GM23338 (cell line): ENCODE data around the gene JAGN1. TPM values are rescaled to one million over a fixed set of nuclear protein-coding genes. Genes with fewer than 3 reads are reported as not detected.
"Not testable (repeated sequence)": the region's sequence is repeated elsewhere in the genome, so short reads cannot be mapped to it uniquely, and the experiment has no call there.

Experiments used
- ATAC-seq: fragments of 200-7000 bp; cut with Tn5 transposase; 3 replicates; pipeline ENCODE4 v1.9.1; 2020
- DNase-seq: peaks from one replicate; pipeline ENCODE4 v3.0.0-alpha.2; 2015; ENCODE audit warnings: low spot score
- H2AFZ ChIP-seq: fragments of 200-600 bp; sonication (generic); 2 replicates; pipeline ENCODE4 v1.8.0; 2016; ENCODE audit warnings: antibody characterized with exemption, mild to moderate bottlenecking, moderate library complexity
- H3F3A ChIP-seq: fragments of 200-600 bp; sonication (generic); replicated peaks from 2 replicates; pipeline ENCODE4 v1.8.0; 2017; ENCODE audit warnings: antibody characterized with exemption, mixed run types, low read depth
- H3K27ac ChIP-seq: fragments of 200-600 bp; sonication (generic); 2 replicates; pipeline ENCODE4 v1.6.1; 2016; ENCODE audit warnings: low read depth
- H3K27me3 ChIP-seq: fragments of 200-600 bp; sonication (generic); 2 replicates; pipeline ENCODE4 v1.8.0; 2016; ENCODE audit warnings: mild to moderate bottlenecking, mixed run types, moderate library complexity; ENCODE audit not compliant: insufficient read depth
- H3K36me3 ChIP-seq: fragments of 200-600 bp; sonication (generic); 2 replicates; pipeline ENCODE4 v1.8.0; 2016; ENCODE audit warnings: mild to moderate bottlenecking; ENCODE audit not compliant: insufficient read depth
- H3K4me1 ChIP-seq: fragments of 200-600 bp; sonication (generic); 2 replicates; pipeline ENCODE4 v1.8.0; 2016; ENCODE audit warnings: mild to moderate bottlenecking, moderate library complexity; ENCODE audit not compliant: insufficient read depth
- H3K4me2 ChIP-seq: fragments of 200-600 bp; sonication (generic); 2 replicates; pipeline ENCODE4 v1.7.1; 2017; ENCODE audit warnings: mixed run types
- H3K4me3 ChIP-seq: fragments of 200-600 bp; sonication (generic); 2 replicates; pipeline ENCODE4 v1.6.1; 2016; ENCODE audit warnings: mixed run types
- H3K79me2 ChIP-seq: fragments of 200-600 bp; sonication (generic); replicated peaks from 2 replicates; pipeline ENCODE4 v1.8.0; 2017; ENCODE audit warnings: mild to moderate bottlenecking; ENCODE audit not compliant: insufficient read depth
- H3K9me2 ChIP-seq: fragments of 200-600 bp; sonication (generic); 2 replicates; pipeline ENCODE4 v1.8.0; 2017; ENCODE audit not compliant: insufficient read depth
- H4K20me1 ChIP-seq: fragments of 200-600 bp; sonication (generic); replicated peaks from 2 replicates; pipeline ENCODE4 v1.8.0; 2017; ENCODE audit warnings: mild to moderate bottlenecking; ENCODE audit not compliant: insufficient read depth
- H3K27ac Mint-ChIP-seq: 2 replicates; pipeline ENCODE4 v1.8.0; 2020; ENCODE audit warnings: inconsistent platforms, mild to moderate bottlenecking, moderate library complexity, mixed read lengths
- H3K27me3 Mint-ChIP-seq: 3 replicates; pipeline ENCODE4 v1.8.0; 2022; ENCODE audit warnings: low read depth, mild to moderate bottlenecking, moderate library complexity, mixed read lengths, inconsistent platforms; ENCODE audit not compliant: insufficient read depth, poor library complexity
- H3K36me3 Mint-ChIP-seq: 3 replicates; pipeline ENCODE4 v1.8.0; 2021; ENCODE audit warnings: low read depth, mild to moderate bottlenecking, inconsistent platforms, moderate library complexity, mixed read lengths
- H3K4me1 Mint-ChIP-seq: 3 replicates; pipeline ENCODE4 v1.8.0; 2020; ENCODE audit warnings: mild to moderate bottlenecking, inconsistent platforms, mixed read lengths
- H3K4me3 Mint-ChIP-seq: 3 replicates; pipeline ENCODE4 v1.8.0; 2021; ENCODE audit warnings: moderate library complexity, mild to moderate bottlenecking, inconsistent platforms, mixed read lengths
- H3K9me3 Mint-ChIP-seq: 3 replicates; pipeline ENCODE4 v1.8.0; 2020; ENCODE audit warnings: moderate library complexity, mild to moderate bottlenecking, inconsistent platforms, mixed read lengths
- CREB1 ChIP-seq: fragments of 250-450 bp; sonication (Bioruptor Pico); IDR thresholded peaks from 2 replicates; pipeline ENCODE4 v1.5.0; 2020; ENCODE audit warnings: low read depth, mild to moderate bottlenecking, moderate library complexity
- CTCF ChIP-seq, 2 experiments: fragments of 200-600 bp in 1 of 2; sonication (generic) in 1 of 2; conservative IDR thresholded peaks; 2 replicates each; pipeline versions ENCODE4 v1.5.1 to v1.6.1; 2016 to 2017; ENCODE audit warnings: antibody characterized with exemption in 2 of 2, low read depth in 2 of 2, mild to moderate bottlenecking in 2 of 2, moderate library complexity in 1 of 2
- ETS1 ChIP-seq: IDR thresholded peaks from 2 replicates; pipeline ENCODE4 v1.6.1; 2016; ENCODE audit warnings: antibody characterized with exemption
- EZH2 ChIP-seq: fragments of 200-600 bp; sonication (generic); IDR thresholded peaks from one replicate; pipeline ENCODE4 v1.8.0; 2017; ENCODE audit warnings: antibody characterized with exemption, mild to moderate bottlenecking, low read depth; ENCODE audit not compliant: unreplicated experiment
- EZH2phosphoT487 ChIP-seq: fragments of 200-600 bp; sonication (generic); IDR thresholded peaks from one replicate; pipeline ENCODE4 v1.8.1; 2018; ENCODE audit warnings: antibody characterized with exemption; ENCODE audit not compliant: unreplicated experiment
- JUNB ChIP-seq: IDR thresholded peaks from one replicate; pipeline ENCODE4 v1.6.1; 2016; ENCODE audit warnings: antibody characterized with exemption; ENCODE audit not compliant: unreplicated experiment
- NANOG ChIP-seq: IDR thresholded peaks from 2 replicates; pipeline ENCODE4 v1.6.1; 2016; ENCODE audit warnings: antibody characterized with exemption, borderline replicate concordance
- POLR2AphosphoS5 ChIP-seq: IDR thresholded peaks from 2 replicates; pipeline ENCODE4 v1.6.1; 2016; ENCODE audit warnings: antibody characterized with exemption, low read depth
- STAT1 ChIP-seq: IDR thresholded peaks from one replicate; pipeline ENCODE4 v1.6.1; 2016; ENCODE audit warnings: antibody characterized with exemption; ENCODE audit not compliant: unreplicated experiment
- ZNF114 ChIP-seq: fragments of 250-450 bp; sonication (Bioruptor Pico); IDR thresholded peaks from 2 replicates; pipeline ENCODE4 v1.5.0; 2020; ENCODE audit warnings: mild to moderate bottlenecking, moderate library complexity
- ZNF331 ChIP-seq: fragments of 250-450 bp; sonication (Bioruptor Pico); IDR thresholded peaks from 2 replicates; pipeline ENCODE4 v1.5.0; 2020; ENCODE audit warnings: low read depth, mild to moderate bottlenecking, moderate library complexity
- polyA plus RNA-seq: library from polyadenylated mRNA; unstranded; fragments of >200 nt; fragmentation: Nextera tagmentation; extraction: Ambion mirVana; gene quantifications from 2 replicates; pipeline ENCODE4 v1.2.1, GENCODE V29; 2016
- total RNA-seq: library from RNA; depleted of rRNA; stranded (reverse); fragments of >200 nt; shearing (Covaris generic); gene quantifications from 2 replicates; pipeline ENCODE4 v1.2.3, GENCODE V29; 2014
- TF ChIP-seq, protein P1 (sequence below): IDR thresholded peaks from one replicate; pipeline ENCODE4 v1.6.1; 2018; ENCODE audit warnings: antibody characterized with exemption; ENCODE audit not compliant: unreplicated experiment

JAGN1 gene
- total and polyA plus RNA-seq, 2 experiments from 2014 or later = 22.5 to 32.0 TPM

DNA sequence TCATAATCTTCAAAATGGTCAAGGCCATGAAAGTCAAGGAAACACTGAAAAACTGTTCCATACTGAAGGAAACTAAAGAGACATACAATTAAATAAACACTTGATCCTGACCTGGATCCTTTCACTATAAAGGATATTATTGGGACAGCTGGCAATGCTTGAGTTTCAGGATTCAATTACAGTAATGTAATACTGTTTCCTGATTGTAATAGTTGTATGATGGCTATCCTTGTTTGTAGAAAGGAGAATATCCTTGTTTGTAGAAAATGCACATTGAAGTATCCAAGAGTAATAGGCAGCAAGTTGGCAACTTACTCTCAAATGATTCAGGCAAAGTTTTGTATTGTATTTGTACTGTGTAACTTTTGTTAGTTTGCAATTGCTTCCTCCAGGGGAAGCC is 15.0 kb upstream of the JAGN1 start:
- H3K79me2 ChIP-seq = no peaks in the 10 kb centered on the region
- H4K20me1 ChIP-seq = no peaks in the 10 kb centered on the region
- no peak overlapping the region for H3K4me3 ChIP-seq
- H3F3A ChIP-seq = no peaks in the 10 kb centered on the region
- Mint-ChIP-seq H3K9me3 (no peaks in the 10 kb centered on the region; the same call in 2 of the 3 replicates), H3K4me1 (0 out of 3 replicates have a peak, but pooled peaks cover 3% of the 10 kb centered on the region), H3K36me3 (no peaks in the 10 kb centered on the region), H3K4me3 (no peak overlapping the region), H3K27me3 (peaks cover 2% of the 10 kb centered on the region), H3K27ac (no peak overlapping the region)
- no peaks in the 10 kb centered on the region for H3K9me2 ChIP-seq
- no peaks in the 10 kb centered on the region for H3K4me1 ChIP-seq
- H3K27ac ChIP-seq = no peak overlapping the region
- TF ChIP-seq, protein P1, sequence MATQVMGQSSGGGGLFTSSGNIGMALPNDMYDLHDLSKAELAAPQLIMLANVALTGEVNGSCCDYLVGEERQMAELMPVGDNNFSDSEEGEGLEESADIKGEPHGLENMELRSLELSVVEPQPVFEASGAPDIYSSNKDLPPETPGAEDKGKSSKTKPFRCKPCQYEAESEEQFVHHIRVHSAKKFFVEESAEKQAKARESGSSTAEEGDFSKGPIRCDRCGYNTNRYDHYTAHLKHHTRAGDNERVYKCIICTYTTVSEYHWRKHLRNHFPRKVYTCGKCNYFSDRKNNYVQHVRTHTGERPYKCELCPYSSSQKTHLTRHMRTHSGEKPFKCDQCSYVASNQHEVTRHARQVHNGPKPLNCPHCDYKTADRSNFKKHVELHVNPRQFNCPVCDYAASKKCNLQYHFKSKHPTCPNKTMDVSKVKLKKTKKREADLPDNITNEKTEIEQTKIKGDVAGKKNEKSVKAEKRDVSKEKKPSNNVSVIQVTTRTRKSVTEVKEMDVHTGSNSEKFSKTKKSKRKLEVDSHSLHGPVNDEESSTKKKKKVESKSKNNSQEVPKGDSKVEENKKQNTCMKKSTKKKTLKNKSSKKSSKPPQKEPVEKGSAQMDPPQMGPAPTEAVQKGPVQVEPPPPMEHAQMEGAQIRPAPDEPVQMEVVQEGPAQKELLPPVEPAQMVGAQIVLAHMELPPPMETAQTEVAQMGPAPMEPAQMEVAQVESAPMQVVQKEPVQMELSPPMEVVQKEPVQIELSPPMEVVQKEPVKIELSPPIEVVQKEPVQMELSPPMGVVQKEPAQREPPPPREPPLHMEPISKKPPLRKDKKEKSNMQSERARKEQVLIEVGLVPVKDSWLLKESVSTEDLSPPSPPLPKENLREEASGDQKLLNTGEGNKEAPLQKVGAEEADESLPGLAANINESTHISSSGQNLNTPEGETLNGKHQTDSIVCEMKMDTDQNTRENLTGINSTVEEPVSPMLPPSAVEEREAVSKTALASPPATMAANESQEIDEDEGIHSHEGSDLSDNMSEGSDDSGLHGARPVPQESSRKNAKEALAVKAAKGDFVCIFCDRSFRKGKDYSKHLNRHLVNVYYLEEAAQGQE = no peak
- TF ChIP-seq EZH2 (no peak), ZNF114 (CRISPR knock-in tag) (no peak), JUNB (no peak), CTCF (conservative IDR thresholded peaks at IDR 0.05; ENCODE audit: low read depth in 2 of 2) (no peak), ETS1 (no peak), POLR2AphosphoS5 (no peak), ZNF331 (no peak), NANOG (no peak), EZH2phosphoT487 (no peak), CREB1 (no peak), STAT1 (no peak)
- ATAC-seq = no peak
- DNase-seq = no peak
- H3K27me3 ChIP-seq = no peaks in the 10 kb centered on the region
- H3K36me3 ChIP-seq = no peaks in the 10 kb centered on the region
- no peak overlapping the region for H3K4me2 ChIP-seq
- H2AFZ ChIP-seq = no peak overlapping the region

GRCh38 chr3:9876255-9876654 is 14.2 kb upstream of the JAGN1 start:
- not testable (repeated sequence) for H3K4me1 Mint-ChIP-seq, H3K27me3 Mint-ChIP-seq, H3K4me3 ChIP-seq, H3K4me3 Mint-ChIP-seq, H3K27me3 ChIP-seq, H4K20me1 ChIP-seq, H3F3A ChIP-seq, H3K4me2 ChIP-seq, DNase-seq, H3K9me3 Mint-ChIP-seq, H3K4me1 ChIP-seq, H3K27ac Mint-ChIP-seq, H3K36me3 ChIP-seq, H2AFZ ChIP-seq, ATAC-seq, H3K36me3 Mint-ChIP-seq, H3K9me2 ChIP-seq, H3K79me2 ChIP-seq, H3K27ac ChIP-seq
